PC-9 (cell line): Measurements from ENCODE around the gene CMAS.

Experiments
- EZH2 ChIP-seq: fragments of 200-600 bp; sonication (generic); IDR thresholded peaks from 2 replicates; pipeline ENCODE4 v1.8.0; 2017; ENCODE audit warnings: antibody characterized with exemption, low read depth
- TF ChIP-seq, protein P1 (sequence below): fragments of 200-600 bp; sonication (generic); conservative IDR thresholded peaks from 2 replicates; pipeline ENCODE4 v1.6.1; 2017; ENCODE audit warnings: mixed run types, antibody characterized with exemption, mild to moderate bottlenecking, moderate library complexity

DNA sequence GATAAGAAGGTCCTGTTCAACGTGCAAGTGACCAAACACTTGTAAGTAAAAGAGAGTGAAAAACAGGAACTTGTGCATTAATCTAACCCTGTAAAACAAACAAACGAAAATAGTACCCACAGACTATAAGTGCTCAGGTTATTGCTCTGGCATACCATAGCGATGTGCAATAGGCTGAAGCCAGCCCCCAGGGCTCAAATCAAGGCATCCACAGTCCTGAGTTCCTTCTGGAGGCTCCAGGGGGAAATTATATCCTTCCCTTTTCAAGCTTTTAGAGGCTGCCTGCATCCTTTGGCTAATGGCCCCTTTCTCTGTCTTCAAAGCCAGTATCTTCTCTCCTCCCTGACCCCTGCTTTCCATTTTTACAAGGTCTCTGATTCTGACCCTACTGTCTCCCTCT is 8.1 kb upstream of the CMAS start:
- TF ChIP-seq, protein P1, sequence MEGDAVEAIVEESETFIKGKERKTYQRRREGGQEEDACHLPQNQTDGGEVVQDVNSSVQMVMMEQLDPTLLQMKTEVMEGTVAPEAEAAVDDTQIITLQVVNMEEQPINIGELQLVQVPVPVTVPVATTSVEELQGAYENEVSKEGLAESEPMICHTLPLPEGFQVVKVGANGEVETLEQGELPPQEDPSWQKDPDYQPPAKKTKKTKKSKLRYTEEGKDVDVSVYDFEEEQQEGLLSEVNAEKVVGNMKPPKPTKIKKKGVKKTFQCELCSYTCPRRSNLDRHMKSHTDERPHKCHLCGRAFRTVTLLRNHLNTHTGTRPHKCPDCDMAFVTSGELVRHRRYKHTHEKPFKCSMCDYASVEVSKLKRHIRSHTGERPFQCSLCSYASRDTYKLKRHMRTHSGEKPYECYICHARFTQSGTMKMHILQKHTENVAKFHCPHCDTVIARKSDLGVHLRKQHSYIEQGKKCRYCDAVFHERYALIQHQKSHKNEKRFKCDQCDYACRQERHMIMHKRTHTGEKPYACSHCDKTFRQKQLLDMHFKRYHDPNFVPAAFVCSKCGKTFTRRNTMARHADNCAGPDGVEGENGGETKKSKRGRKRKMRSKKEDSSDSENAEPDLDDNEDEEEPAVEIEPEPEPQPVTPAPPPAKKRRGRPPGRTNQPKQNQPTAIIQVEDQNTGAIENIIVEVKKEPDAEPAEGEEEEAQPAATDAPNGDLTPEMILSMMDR, result no peak
- no peak for TF ChIP-seq EZH2
